GM12872 (cell line): Measurements from ENCODE around the gene DPYD.

Experiments
- TF ChIP-seq, protein P1 (sequence below): IDR thresholded peaks from 3 replicates; pipeline ENCODE4 v1.5.1; 2011; ENCODE audit warnings: low read depth, mild to moderate bottlenecking, low read length, moderate library complexity; ENCODE audit not compliant: insufficient read depth

DPYD gene

DNA sequence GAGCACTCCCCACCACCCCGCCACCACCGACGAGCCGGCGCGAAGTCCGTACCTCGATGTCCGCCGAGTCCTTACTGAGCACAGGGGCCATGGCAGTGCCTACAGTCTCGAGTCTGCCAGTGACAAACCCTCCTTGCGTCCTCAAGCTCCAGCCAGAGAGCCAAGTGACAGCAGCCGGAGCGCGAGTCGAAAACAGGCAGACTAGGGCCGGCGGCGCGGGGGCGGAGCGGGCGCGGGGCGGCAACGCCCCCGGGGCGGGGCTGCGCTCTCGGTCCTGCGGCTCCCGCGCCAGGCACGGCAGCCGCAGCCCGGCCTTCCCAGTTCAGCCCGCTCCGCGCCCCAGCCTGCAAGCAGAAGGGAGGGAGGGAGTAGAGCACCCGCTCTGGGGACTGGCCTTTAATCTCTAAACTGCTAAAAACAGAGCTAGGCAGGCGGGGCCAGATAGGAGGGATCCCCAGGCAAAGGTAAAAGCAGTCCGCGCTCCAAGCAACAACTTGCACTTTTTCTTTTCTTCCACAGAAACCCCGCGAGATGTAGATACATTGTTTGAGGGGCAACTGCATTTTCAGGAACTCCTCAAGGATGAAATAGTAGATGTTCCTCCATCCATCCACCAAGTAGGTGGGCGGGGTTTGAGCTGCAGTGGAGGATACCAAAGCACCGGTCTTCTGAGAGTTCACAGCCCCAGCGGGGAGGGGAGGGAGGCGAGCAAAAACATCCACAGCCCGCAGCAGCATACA is at the start of gene DPYD:
Gene DPYD (minus strand): TSS at position 203 of the 740 bp plus-strand sequence. CDS start 112 bp downstream, at position 91.
- TF ChIP-seq, protein P1, sequence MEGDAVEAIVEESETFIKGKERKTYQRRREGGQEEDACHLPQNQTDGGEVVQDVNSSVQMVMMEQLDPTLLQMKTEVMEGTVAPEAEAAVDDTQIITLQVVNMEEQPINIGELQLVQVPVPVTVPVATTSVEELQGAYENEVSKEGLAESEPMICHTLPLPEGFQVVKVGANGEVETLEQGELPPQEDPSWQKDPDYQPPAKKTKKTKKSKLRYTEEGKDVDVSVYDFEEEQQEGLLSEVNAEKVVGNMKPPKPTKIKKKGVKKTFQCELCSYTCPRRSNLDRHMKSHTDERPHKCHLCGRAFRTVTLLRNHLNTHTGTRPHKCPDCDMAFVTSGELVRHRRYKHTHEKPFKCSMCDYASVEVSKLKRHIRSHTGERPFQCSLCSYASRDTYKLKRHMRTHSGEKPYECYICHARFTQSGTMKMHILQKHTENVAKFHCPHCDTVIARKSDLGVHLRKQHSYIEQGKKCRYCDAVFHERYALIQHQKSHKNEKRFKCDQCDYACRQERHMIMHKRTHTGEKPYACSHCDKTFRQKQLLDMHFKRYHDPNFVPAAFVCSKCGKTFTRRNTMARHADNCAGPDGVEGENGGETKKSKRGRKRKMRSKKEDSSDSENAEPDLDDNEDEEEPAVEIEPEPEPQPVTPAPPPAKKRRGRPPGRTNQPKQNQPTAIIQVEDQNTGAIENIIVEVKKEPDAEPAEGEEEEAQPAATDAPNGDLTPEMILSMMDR = no peak

DNA sequence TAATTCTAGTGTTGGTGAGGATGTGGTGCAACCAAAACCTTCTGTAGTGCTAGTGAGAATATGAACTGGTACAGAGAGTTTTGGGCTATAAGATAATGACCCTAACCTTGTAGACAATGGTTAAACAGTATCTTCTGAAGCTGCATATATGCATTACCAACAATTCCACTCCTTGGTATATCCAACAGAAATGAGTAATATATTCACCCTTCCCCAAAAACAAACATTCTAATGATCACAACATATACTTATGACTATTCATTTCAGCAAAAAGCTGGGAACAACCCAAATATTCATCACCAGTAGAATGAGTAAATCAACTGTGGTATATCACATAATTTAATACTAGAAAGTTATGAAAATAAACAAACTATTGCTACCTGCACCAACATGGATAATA is 39.6 kb upstream of the DPYD start:
- TF ChIP-seq, protein P1 = no peak

DNA sequence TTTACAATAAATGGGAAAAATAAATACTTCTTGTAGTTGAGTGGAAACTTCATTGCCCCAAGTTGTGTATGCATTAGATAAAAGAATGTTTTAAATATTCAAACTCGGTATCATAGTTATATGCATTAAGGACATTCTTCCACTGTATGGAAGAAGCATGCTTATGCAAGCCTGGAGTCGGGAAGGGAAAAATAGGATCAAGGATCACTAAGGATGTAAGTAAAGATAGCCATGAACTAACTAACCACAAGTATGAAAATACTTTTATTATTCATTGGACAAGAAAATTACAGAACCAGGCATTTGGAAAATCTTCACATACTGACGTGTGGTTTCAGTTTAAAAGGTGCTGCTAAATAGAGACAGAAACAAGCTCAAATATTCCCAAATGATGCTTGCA is 26.9 kb upstream of the DPYD start:
- TF ChIP-seq, protein P1 = no peak

DNA sequence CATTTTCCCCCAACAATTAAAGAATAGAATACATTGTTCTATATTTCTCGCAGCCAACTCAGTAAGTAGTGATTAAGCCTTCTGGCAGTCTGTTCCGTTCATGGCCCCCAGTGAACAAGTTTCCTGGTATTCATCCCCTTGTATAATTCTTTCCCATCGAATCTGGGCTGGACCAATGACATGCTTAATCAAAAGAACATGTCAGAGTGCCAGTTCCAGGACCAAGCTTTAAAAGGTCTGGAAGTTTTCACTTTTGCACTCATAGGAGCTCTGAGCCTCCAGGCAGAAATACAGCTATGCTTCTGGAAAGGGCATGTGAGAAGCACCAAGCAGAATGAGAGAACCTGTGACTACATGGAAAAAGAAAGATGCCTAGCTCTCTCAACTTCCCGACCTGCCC is 22.5 kb upstream of the DPYD start:
- TF ChIP-seq, protein P1 = no peak

DNA sequence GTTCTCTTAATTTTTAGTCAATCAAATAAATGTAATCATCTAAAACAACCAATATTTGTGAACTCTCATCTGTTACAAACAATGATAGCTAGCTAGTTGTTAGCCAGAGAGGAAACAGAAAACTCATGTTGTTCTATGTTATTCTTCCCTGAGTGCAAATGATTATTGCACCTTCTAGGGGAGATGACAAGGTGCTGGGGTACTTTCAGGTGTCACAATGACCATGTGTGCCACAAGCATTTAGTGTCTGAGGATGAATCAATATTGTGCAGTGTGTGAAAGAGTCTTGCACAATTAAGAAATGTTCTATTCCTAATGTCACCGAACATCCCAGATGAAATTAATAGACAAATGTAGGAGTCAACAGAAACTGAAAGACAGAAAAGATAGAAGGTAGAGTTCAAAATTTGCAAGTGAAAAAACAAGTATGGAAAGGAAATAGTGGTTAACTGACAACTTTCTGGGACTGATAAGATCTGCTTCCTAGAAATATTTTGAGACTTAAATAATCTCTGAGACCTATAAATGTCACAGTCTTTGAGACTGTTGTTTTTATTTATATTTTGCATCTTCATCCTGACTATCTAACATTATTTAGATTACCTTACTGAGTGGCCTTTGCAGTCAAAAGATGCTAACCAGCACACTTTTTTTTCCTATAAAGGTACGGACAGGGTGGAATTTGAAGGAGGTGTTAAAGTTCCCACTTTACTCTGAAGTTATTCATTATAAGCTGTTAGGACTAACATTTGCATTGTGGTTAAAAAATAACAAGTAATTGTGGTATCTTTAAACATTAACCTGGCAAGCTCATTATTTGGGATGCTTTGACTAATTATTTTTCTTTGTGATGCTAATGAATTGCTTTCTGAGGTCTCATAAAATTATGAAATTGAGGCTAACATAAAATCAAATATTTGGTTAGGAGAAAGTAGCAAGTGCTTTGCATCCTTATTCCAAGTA is 21.6 kb upstream of the DPYD start:
- TF ChIP-seq, protein P1 = no peak

DNA sequence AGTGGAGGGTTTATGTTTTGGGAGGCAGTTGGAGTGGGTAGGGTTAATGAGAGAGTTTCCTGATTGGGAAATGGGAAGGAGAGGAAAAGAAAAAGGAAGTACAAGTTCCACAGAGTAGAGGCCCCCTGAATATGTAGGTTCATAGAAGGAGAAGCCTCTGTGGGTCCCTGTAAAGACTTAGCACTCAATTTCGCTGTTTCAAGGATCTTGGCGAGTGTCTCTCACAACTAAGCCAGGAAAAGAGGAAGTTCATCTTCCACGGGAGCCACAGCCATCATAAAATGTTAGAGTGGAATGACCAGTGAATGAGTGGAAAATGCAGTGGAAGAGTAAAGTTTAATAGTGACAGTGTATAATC is 17.4 kb upstream of the DPYD start:
- TF ChIP-seq, protein P1 = no peak

DNA sequence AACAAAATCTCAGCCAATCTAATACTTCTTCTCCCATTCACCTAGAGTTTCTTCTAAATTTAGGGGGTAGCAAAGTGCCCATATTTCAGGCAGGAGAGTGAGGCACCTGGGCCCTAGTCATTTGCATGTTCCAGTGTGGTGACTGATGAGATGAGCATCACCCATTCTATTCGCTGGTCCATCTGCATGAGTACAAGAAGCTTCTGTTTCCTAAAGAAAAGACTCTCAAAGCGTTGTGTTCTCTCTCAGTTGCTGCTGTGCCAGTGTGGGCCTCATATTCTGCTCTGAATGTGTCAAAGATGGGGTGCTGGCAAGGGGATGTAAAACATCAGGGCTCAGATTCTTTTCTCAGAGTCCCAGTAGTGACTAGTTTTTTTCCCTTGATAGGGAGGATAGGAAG is 16.1 kb upstream of the DPYD start:
- TF ChIP-seq, protein P1 = no peak
